Epithelial cell of proximal tubule (primary cell): ENCODE data around the gene RERE. TPM values are rescaled to one million over a fixed set of nuclear protein-coding genes. Genes with fewer than 3 reads are reported as not detected.
A peak's percentile ranks its signal among the peaks of the same experiment; 100 is the strongest.

ENCODE experiments used
- DNase-seq: peaks from one replicate; pipeline ENCODE4 v3.0.0-alpha.2; 2011; ENCODE audit warnings: low read depth
- H3K4me3 ChIP-seq: 2 replicates; pipeline ENCODE4 v1.5.1; 2011; ENCODE audit warnings: low read depth, mild to moderate bottlenecking, low read length
- total RNA-seq: library from RNA; depleted of rRNA; stranded (reverse); fragments of >200 nt; gene quantifications from 2 replicates; pipeline ENCODE4 v1.2.3, GENCODE V29; 2015
- TF ChIP-seq, protein P1 (sequence below): conservative IDR thresholded peaks from 2 replicates; pipeline ENCODE4 v1.5.1; 2012; ENCODE audit warnings: low read depth, mild to moderate bottlenecking, low read length

RERE gene
- total RNA-seq, 1 donor from 2014 or later, result 18.0 TPM

DNA sequence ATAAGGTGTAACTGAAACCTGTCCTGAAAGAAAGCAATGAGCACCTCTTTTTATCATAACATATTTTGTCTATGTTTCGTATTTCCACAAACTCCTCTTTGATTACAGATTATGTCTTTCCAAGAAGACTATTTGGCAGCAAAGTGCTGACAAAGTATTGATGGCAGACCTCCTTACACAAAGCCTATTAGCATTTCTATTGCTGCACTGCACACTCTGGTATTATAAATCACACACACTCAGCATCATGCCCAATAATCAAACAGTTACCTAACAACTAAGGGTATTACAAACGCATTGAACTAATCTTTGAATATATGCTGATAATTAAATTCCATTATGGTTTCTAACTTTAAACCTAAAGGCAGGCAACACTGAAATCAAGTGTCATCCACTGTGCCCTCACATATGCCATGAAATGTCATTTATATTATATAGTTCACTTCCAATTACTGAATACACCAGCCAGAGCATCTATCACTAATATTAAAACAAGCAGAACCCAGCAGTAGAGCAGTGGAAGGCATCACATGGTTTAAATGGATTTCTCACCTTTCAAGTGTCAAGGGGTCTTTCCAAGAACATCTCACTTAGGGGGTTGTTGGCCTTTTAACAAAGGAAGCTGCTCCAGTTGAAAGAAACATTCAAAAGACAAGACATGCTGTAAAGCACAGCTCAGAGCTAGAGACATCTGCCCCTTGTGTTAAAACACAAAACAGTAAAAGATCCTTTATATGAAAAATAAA is 239.1 kb downstream of the RERE start:
- TF ChIP-seq, protein P1, sequence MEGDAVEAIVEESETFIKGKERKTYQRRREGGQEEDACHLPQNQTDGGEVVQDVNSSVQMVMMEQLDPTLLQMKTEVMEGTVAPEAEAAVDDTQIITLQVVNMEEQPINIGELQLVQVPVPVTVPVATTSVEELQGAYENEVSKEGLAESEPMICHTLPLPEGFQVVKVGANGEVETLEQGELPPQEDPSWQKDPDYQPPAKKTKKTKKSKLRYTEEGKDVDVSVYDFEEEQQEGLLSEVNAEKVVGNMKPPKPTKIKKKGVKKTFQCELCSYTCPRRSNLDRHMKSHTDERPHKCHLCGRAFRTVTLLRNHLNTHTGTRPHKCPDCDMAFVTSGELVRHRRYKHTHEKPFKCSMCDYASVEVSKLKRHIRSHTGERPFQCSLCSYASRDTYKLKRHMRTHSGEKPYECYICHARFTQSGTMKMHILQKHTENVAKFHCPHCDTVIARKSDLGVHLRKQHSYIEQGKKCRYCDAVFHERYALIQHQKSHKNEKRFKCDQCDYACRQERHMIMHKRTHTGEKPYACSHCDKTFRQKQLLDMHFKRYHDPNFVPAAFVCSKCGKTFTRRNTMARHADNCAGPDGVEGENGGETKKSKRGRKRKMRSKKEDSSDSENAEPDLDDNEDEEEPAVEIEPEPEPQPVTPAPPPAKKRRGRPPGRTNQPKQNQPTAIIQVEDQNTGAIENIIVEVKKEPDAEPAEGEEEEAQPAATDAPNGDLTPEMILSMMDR, result no peak
- H3K4me3 ChIP-seq, result no peak overlapping the region
- DNase-seq, result no peak

DNA sequence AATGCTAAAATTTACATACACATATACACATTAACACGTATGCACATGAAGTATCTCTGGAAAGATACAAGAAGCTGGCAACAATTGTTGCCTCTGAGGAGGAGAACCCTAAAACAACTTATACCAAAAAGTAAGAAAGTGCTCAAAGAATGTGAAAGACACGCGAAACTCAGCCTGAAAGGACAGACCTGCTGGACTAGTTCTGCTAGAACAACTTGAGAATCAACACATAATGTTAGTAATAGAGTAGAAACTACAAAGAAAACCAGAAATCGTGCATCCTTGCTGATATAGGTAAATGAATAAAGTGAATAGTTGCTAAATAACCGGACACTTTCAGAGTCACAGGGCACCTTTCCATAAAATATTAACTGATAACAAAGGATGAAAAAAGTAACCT is 242.5 kb downstream of the RERE start:
- DNase-seq, result no peak
- TF ChIP-seq, protein P1, result no peak
- no peak overlapping the region for H3K4me3 ChIP-seq

DNA sequence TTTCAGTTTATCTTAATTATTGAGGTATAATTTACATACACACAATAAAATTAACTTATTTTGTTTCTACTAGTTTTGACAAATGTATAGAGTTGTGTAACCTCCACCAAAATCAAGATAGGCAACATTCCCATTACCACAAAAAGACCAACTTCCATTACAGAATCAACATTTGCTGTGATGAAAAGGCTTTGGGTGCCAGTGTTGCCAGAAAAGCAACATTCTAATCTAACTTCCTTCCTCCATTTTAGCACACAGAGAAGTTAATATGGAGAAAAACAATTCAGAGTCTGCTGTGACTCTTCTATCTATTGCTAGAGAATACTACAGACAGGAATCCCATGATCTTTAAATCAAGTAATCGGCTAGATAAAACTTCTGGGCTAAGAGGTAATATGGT is 245.3 kb downstream of the RERE start:
- H3K4me3 ChIP-seq, result no peak overlapping the region
- no peak for DNase-seq
- TF ChIP-seq, protein P1, result no peak

DNA sequence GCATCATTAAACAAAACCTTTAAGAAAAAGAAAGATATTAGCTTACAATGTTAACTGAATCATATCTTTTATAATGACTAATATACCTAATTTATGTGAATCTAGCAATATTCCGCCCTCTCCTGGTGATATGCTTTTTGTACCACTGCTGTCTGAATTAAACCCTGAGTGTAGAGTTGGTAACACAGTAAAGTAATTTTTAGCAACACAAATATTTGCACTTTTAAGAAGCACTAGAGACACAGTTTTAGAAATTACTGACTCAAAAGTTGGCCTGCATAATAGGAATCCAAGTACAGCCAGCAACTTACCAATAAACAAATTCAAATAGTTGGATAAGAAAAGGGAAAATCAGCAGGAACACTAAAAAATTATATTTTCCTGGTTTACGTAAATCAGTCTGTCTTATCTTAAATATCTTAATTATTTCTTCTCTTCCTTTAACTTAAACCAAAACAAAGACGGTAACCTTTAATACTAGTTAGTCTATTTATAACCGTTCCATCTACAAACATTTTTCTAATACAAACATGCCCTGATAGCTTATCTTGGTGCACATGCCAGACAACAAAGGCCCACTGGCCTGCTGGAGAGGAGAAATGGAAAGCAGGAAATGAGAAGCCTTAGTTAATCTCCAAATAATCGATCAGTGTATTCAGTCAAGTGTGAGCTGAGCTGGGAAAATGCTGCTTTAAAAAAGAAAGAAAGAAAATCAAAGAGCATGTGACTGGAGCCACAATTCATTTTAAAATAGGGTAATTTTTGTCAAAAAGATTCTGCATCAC is 246.0 kb downstream of the RERE start:
- DNase-seq, result no peak
- no peak overlapping the region for H3K4me3 ChIP-seq
- TF ChIP-seq, protein P1, result peak; percentile 53

DNA sequence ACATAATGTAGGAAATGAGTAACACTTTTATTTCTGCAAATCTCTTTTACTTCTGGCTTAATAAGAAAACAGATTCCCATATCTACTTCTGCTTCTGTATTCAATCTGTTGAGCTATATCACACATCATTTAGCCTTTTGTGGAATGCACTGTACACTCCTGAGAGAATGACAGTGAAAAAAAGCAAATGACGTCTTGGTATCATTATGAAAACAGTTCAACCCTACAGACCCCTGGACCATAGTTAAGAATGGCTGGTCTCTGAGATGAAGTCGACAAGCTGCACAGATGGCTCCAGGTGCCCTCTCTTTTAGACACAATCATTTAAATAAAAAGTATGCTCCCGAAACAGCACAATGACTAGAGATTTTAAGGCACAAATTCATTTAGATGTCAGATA is 247.0 kb downstream of the RERE start:
- H3K4me3 ChIP-seq, result no peak overlapping the region
- no peak for DNase-seq
- TF ChIP-seq, protein P1, result no peak

DNA sequence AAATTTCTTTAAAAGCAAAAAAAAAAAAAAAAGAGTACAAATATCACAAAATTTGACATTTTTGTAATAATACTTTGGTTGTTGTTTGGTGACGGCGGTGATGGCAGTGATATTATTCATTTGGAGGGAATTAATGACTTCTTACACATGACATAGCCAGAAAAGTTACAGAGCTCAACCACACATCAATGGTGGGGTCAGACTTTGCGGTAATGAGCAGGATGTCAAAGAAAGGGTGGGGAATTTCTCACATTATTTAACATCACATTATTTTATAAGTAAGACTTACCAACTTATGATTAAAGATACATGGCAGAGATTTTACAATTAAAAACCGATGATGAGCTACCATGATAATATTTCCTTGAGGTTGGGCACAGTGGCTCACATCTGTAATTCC is 248.2 kb downstream of the RERE start:
- TF ChIP-seq, protein P1, result no peak
- H3K4me3 ChIP-seq, result no peak overlapping the region
- DNase-seq, result no peak
